Suprapubic skin (tissue), 2 donors: ENCODE measurements around the gene ART4.

Experiments used
- EP300 ChIP-seq: sonication (generic); formaldehyde crosslinking; IDR thresholded peaks from one replicate; pipeline ENCODE4 v1.6.1; 2017; ENCODE audit warnings: antibody characterized with exemption
- POLR2A ChIP-seq, 2 donors: fragments of 450-650 bp; IDR thresholded peaks; one replicate each; pipeline ENCODE4 v1.6.1; 2017; ENCODE audit warnings: antibody characterized with exemption in 2 of 2, mild to moderate bottlenecking in 2 of 2, moderate library complexity in 2 of 2

DNA sequence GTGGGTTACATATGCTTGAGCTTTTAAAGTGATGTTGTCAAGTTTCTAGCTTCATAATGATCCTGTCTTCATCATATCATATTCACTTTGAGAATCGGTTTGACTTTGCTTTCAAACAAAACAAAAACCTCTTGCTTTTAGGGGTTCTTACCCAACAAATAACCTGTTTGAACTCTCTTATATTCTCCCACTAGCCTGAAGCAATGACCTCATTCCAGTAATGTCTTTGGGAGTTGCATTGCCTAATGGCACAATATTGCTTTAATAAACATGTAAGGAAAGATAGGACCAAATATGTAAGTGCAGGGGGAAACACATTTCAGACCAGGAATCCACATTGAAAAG, 67.7 kb downstream of the ART4 start:
- TF ChIP-seq POLR2A (IDR thresholded peaks at IDR 0.05) (no peak), EP300 (no peak)
